Right lobe of liver (tissue), 6 donors: Measurements from ENCODE around the gene DCST2. TPM values are rescaled to one million over a fixed set of nuclear protein-coding genes. Genes with fewer than 3 reads are reported as not detected.

ENCODE experiments used
- ATAC-seq, 4 donors: fragments of 200-7000 bp; cut with Tn5 transposase; one replicate each; pipeline ENCODE4 v1.9.1; 2020; ENCODE audit warnings: mild to moderate bottlenecking in 4 of 4, moderate library complexity in 4 of 4
- DNase-seq, 3 donors: peaks; one replicate each; pipeline ENCODE4 v3.0.0-alpha.2; 2020
- H3K27ac ChIP-seq, 3 donors: fragments of 200-600 bp; one replicate each; pipeline ENCODE4 v1.8.0; 2022
- H3K27me3 ChIP-seq, 2 donors: fragments of 200-600 bp; one replicate each; pipeline ENCODE4 v1.8.0; 2022
- H3K36me3 ChIP-seq, 4 donors: fragments of 200-600 bp; sonication (generic) in 1 of 4; one replicate each; pipeline versions ENCODE4 v1.5.1 to v1.8.0; 2017 to 2022; ENCODE audit warnings: control low read depth in 1 of 4
- H3K4me1 ChIP-seq, 4 donors: fragments of 200-600 bp; sonication (generic) in 1 of 4; one replicate each; pipeline versions ENCODE4 v1.5.1 to v1.8.0; 2017 to 2022; ENCODE audit warnings: control low read depth in 1 of 4
- H3K4me3 ChIP-seq, 3 donors: fragments of 200-600 bp; one replicate each; pipeline ENCODE4 v1.8.0; 2022
- H3K9me3 ChIP-seq, 4 donors: fragments of 200-600 bp; sonication (generic) in 1 of 4; one replicate each; pipeline versions ENCODE4 v1.5.1 to v1.8.0; 2017 to 2022; ENCODE audit warnings: control low read depth in 1 of 4
- CTCF ChIP-seq, 4 donors: fragments of 200-600 bp in 3 of 4; fragments of 450-650 bp in 1 of 4; IDR thresholded peaks; one replicate each; pipeline versions ENCODE4 v1.5.1 to v1.8.0; 2016 to 2022; ENCODE audit warnings: antibody characterized with exemption in 4 of 4, mild to moderate bottlenecking in 2 of 4
- POLR2A ChIP-seq: fragments of 450-650 bp; IDR thresholded peaks from one replicate; pipeline ENCODE4 v1.6.1; 2017; ENCODE audit warnings: antibody characterized with exemption, mild to moderate bottlenecking
- WGBS: methylation state at CpG from one replicate; pipeline ENCODE4 v1.1.6; 2018; ENCODE audit warnings: low coverage, low lambda C conversion rate; ENCODE audit not compliant: insufficient coverage; ENCODE audit errors: missing lambda C conversion rate; 5-methylcytosine and 5-hydroxymethylcytosine counted together
- intact Hi-C, 2 donors: fragments of 100-400 bp; cut with DNase I; formaldehyde crosslinking; loops; one replicate each; pipeline versions ENCODE4 v1.11.2 to v1.14.1; 2022
- total RNA-seq, 6 experiments: library from RNA; depleted of rRNA in 2 of 6; stranded (reverse); fragments of >200 nt in 2 of 6; fragmentation: NEBNext Ultra II Directional in 3 of 6; extraction: Animal tissue kit (Norgen Biotek cat#: 25700) in 3 of 6; gene quantifications; one replicate each; pipeline versions ENCODE4 v1.1.0 to v1.2.4, GENCODE V29; 2016 to 2023
- donor health status: DM: no; HTN: yes; CAD: no.
- donor health status: DM: no; HTN: no; CAD: no.
- donor health status: DM: no; HTN: no; CAD: no.
- donor health status: DM: no; HTN: yes; CAD: no.
- donor health status: DM: no; HTN: yes; CAD: no.

The DCST2 gene
- total RNA-seq, 6 experiments from 2014 or later: 0.72 to 1.4 (median 0.81) TPM; not detected in 1

DNA sequence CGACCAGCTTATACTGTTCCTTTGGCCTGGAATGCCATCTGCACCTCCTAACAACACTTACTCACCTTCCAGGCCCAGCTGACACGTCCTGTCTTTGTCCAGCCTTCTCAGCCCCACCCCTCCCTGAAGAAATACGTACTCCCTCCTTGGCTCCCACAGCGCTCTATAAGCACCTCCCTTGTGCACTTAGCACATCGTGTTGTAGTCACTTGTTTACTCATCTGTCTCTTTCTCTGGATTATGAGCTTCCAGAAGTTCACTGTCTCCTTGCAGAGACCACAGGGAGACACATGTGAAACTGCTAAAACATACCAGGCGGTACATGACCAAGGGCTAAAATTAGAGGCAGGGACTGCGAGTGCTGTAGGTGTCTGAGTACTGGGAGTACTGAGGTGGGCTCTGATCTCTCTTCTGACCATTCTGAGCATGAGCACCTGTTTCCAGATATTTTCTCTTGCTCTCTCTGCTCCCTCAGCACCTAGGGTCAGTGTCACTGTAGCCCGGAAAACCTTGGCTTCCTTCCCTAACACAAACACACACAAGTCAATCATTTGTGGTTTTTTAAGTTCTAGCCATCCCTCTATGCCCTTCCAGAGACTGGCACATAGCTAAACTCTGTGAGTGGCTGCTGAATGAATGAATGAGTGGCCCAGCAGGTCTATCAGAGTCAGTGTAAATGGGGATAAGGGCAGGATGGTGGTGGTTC lies 5.2 kb upstream of the DCST2 start:
- Histone ChIP-seq H3K9me3 (no peaks in the 10 kb centered on the region), H3K4me1 (peaks cover 0 to 21% (median 6%) of the 10 kb centered on the region in 4 donors), H3K36me3 (no peaks in the 10 kb centered on the region), H3K27me3 (no peaks in the 10 kb centered on the region), H3K27ac (no peak overlapping the region), H3K4me3 (no peak overlapping the region)
- no peak for DNase-seq
- TF ChIP-seq POLR2A (no peak), CTCF (IDR thresholded peaks at IDR 0.05) (no peak)
- ATAC-seq: peak; percentile 50 to 71 (median 62)
- WGBS: 41% methylated on average over 8 of the region's 8 CpGs
- intact Hi-C loops: no loop called here

- ATAC-seq: no peak
- no peak for TF ChIP-seq POLR2A
- TF ChIP-seq CTCF (IDR thresholded peaks at IDR 0.05): no peak
- Histone ChIP-seq H3K9me3 (no peaks in the 10 kb centered on the region), H3K4me1 (peaks cover 0 to 14% (median 4%) of the 10 kb centered on the region in 4 donors), H3K4me3 (no peak overlapping the region), H3K36me3 (no peaks in the 10 kb centered on the region), H3K27me3 (no peaks in the 10 kb centered on the region), H3K27ac (no peak overlapping the region)
- intact Hi-C loops: no loop called here
- DNase-seq: no peak
- 79% methylated on average over 6 of the region's 6 CpGs for WGBS
Observed at GRCh38 chr1:155037851-155038441, 4.4 kb upstream of the DCST2 start.

DNA sequence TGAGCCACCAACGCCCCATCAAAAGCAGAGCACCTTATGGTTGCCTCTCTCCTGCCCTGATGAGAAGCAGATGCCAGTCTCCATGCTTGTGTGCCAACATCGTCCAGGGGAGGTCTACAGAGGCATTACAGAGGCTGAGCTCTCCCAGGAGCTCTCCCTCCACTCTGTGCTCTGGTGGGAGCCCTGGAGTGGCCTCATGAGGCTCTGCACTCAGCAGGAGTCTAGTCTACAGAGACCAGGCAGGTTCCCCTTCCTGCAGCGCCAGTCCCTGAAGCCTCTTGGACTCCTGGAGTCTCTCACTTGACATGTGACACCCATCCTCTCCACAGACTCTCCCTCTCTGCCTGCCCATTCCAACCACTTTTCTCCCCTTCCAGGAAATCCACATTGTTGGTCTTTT lies 3.5 kb upstream of the DCST2 start:
- intact Hi-C loops: no loop called here
- peaks cover 0 to 14% (median 4%) of the 10 kb centered on the region in 4 donors for H3K4me1 ChIP-seq
- DNase-seq: no peak

GRCh38 chr1:155035936-155036335 lies 2.4 kb upstream of the DCST2 start:
- Histone ChIP-seq H3K36me3 (no peaks in the 10 kb centered on the region), H3K4me1 (peaks cover 0 to 14% (median 4%) of the 10 kb centered on the region in 4 donors), H3K27ac (no peak overlapping the region), H3K4me3 (no peak overlapping the region), H3K9me3 (no peaks in the 10 kb centered on the region), H3K27me3 (no peaks in the 10 kb centered on the region)
- 50% methylated on average over 2 of the region's 2 CpGs for whole genome bisulfite sequencing
- ATAC-seq (no peak), DNase-seq (no peak)
- intact Hi-C loops: no loop called here
- TF ChIP-seq POLR2A (no peak), CTCF (IDR thresholded peaks at IDR 0.05) (no peak)

More for the DNA sequence above, 3.5 kb upstream of the DCST2 start:
- no peak for TF ChIP-seq CTCF (IDR thresholded peaks at IDR 0.05)
- no peak for TF ChIP-seq POLR2A
- ATAC-seq: no peak
- H3K27me3 ChIP-seq: no peaks in the 10 kb centered on the region
- no peak overlapping the region for H3K27ac ChIP-seq
- WGBS: 80% methylated on average over 1 of the region's 3 CpGs
- no peak overlapping the region for H3K4me3 ChIP-seq
- H3K9me3 ChIP-seq: no peaks in the 10 kb centered on the region
- no peaks in the 10 kb centered on the region for H3K36me3 ChIP-seq
